SK-N-SH treated with all-trans-retinoic acid at 6 μM for 48 hours (cell line): Measurements from ENCODE around the gene CMKLR1.

ENCODE experiments used
- BACH2 ChIP-seq: fragments of 250-450 bp; sonication (Bioruptor Pico); IDR thresholded peaks from 2 replicates; pipeline ENCODE4 v1.9.0; 2021; ENCODE audit warnings: mild to moderate bottlenecking, borderline replicate concordance
- CSRNP3 ChIP-seq: fragments of 250-450 bp; sonication (Bioruptor Pico); IDR thresholded peaks from 2 replicates; pipeline ENCODE4 v1.5.1; 2021; ENCODE audit warnings: mild to moderate bottlenecking, moderate library complexity
- ISL1 ChIP-seq: fragments of 250-450 bp; sonication (Bioruptor Pico); IDR thresholded peaks from 2 replicates; pipeline ENCODE4 v2.1.2; 2022; ENCODE audit warnings: mild to moderate bottlenecking, moderate library complexity
- TSHZ2 ChIP-seq: fragments of 250-450 bp; sonication (Bioruptor Pico); IDR thresholded peaks from 2 replicates; pipeline ENCODE4 v1.5.0; 2020; ENCODE audit warnings: mild to moderate bottlenecking, moderate library complexity

- no peak for TF ChIP-seq CSRNP3 (CRISPR knock-in tag)
- TF ChIP-seq TSHZ2 (CRISPR knock-in tag), result no peak
- no peak for TF ChIP-seq ISL1 (CRISPR knock-in tag)
- no peak for TF ChIP-seq BACH2 (CRISPR knock-in tag)
Observed at GRCh38 chr12:108350511-108350910, 11.4 kb upstream of the CMKLR1 start.
